DMS153 (cell line): ENCODE results near the gene AK2.

Experiments used
- DNase-seq: peaks from one replicate; lab custom pipeline; 2025; lab: John Stamatoyannopoulos, UW

AK2 gene

DNA sequence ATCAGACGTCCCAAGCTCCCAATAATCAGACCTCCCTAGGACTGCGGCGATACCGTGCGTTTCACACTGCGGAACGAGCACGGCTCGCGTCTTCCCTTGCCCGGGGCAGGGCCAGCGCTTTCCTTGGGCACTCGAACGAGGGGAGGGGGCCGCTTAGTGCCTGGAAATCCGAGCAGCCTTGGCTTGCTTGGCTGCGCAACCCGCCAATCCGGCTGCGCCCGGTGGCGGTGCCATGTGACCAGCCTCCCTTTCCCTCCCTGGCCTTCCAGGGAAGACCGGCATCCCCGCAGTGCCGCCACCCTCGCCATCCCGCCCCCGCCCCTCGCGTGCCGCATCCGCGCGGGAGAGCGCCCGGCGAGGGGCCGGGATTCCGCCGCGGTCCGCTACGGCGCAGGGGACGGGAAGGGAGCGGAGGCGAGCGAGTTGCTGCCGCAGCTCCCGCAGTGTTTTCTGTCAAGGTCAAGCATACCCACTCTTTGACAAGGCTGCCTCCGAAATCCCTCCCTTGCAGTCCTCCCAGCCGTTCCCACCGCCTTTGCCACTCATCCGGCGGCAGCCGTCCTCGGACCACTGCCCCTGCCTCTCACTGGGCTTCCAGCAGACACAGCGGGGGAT, 63.8 kb downstream of the AK2 start:
- DNase-seq = peak; percentile 54

GRCh38 chr1:32971576-32971975, 65.1 kb downstream of the AK2 start:
- no peak for DNase-seq

GRCh38 chr1:32971156-32971555, 65.5 kb downstream of the AK2 start:
- no peak for DNase-seq

- DNase-seq = no peak
These were observed 67.1 kb downstream of the AK2 start for GRCh38 chr1:32969566-32969965.

DNA sequence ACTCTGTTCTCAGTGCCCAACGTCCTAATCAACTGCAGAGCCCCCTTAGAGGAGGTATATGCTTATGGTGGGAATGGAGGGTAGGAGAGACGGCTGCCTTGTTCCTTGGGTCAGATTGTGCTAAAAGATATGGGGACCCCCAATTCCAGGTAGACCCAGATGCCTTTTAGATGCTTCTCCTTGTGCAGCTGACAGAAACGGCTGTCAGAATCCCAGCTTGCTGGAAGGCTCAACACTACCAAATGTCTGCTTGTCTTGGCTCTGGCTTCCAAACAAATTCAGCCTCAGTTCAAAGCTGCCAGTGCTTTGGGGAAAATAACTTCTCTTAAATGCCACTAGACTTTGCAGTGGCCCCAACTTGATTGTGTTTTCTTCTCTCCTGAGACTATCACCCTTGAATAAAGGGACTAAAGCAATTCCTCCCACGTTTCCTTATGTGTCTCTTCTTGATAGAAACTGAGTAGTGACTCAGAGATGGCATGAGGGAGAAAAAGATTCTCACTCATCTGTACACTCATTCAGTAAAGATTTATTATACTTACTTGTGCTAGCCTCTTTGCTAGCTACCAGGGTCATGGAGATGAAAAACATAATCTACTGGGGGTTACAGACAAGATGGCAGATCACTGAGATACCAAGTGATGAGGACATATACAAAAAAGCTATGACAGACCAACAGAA, 68.7 kb downstream of the AK2 start:
- DNase-seq = no peak

- DNase-seq = no peak
These were observed 69.8 kb downstream of the AK2 start for GRCh38 chr1:32966900-32967299.

- no peak for DNase-seq
These were observed 71.4 kb downstream of the AK2 start for GRCh38 chr1:32965251-32965747.

DNA sequence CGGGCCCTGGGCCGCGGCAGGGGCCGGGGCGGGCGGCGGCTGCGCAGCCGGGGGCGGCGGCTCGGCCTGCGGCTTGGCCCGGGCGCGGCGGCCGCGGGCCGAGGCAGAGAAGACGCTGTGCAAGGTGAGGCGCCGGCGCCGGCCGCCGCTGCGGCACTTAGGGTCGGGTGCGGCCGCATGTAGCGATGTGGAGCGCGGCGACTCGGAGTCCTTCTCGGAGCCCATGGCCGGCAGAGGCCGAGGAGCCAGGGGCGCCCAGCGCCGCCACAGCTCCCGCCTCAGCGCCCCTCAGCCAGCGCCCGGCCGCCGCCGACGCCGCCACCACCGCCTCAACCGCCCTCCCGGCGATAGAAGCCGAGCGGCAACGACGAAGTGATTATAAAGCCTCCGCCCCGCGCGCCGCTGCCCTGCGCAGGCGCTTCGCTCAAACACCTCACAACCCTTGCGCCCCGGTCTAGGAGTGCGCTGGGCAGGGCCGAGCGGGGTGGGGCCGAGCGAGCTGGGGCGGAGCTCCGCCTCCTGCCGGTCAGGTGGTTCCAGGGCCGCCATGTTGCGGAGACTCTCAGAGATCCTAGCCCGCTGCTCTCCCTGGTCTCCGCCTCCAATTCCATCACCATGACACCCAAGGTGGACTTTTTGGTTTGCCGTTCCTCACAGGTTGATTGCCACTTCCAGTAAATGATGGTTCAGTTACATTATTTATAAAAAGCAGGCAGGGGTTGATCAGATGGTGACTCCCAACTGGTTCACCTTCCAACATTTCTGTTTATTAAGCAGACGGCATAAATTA, 72.0 kb downstream of the AK2 start, which contains the start of gene RNF19B:
Gene RNF19B (minus strand): TSS at position 349 of the 790 bp plus-strand sequence. CDS start 124 bp downstream, at position 225.
- DNase-seq = peak; percentile 98

- peak; percentile 41 for DNase-seq
These were observed 72.8 kb downstream of the AK2 start for GRCh38 chr1:32963746-32964460.

- DNase-seq = no peak
These were observed 74.3 kb downstream of the AK2 start for GRCh38 chr1:32962248-32962896.

GRCh38 chr1:32960819-32961355, 75.8 kb downstream of the AK2 start:
- DNase-seq = no peak

DNA sequence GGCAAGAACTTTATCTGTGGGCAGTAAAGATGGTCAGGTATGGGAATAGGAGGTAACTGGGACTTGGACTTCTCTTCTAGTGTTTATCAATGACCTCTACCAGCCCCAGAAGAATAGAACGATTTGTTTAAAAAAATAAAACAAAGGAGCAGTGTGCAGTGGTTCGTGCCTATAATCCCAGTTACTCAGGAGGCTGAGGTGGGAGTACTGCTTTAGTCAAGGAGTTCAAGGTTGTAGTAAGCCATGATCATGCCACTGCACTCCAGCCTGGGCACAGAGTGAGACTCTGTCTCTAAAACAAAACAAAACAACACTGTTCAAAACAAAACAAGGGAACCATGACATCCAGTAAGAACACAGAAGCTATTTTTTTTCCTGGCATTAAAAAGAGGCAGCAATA, 76.3 kb downstream of the AK2 start:
- DNase-seq = no peak

DNA sequence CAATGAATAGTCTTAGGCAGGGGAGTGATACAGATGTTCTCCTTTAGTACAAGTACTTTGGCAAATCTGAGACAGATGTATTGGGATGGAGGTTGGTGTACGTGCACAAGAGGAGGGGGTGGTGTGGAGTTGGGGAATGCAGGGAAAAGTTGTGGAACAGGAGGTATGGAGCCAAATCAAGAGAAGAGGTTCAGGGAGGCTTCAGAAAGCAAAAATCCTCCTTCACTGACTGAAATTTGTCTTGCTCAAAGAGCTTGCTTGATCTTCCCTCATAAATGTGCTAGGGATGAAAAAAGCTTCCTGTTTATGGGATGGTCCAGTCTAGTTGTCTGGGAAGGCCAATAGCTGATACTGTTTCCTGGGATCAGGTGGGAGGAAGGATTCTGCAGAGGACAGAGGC, 77.9 kb downstream of the AK2 start:
- DNase-seq = no peak
